ENCODE measurements around the gene MDH1B.

DNA sequence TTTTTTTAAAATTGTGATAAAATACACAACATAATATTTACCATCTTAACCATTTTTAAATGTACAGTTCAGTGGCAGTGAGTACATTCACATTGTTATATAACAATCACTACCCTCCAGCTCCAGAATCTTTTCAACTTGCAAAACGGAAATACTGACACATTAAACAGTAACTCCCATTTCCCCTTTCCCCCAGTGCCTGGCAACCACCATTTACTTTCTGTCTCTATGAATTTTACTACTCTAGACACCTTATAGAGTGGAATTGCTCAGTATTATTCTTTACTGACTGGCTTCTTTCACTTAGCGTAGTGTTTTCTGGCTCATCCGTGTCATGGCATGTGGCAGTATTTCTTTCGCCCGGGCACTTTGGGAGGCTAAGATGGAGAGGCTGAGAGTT, 32.9 kb upstream of the MDH1B start:
- TF ChIP-seq, protein P1, sequence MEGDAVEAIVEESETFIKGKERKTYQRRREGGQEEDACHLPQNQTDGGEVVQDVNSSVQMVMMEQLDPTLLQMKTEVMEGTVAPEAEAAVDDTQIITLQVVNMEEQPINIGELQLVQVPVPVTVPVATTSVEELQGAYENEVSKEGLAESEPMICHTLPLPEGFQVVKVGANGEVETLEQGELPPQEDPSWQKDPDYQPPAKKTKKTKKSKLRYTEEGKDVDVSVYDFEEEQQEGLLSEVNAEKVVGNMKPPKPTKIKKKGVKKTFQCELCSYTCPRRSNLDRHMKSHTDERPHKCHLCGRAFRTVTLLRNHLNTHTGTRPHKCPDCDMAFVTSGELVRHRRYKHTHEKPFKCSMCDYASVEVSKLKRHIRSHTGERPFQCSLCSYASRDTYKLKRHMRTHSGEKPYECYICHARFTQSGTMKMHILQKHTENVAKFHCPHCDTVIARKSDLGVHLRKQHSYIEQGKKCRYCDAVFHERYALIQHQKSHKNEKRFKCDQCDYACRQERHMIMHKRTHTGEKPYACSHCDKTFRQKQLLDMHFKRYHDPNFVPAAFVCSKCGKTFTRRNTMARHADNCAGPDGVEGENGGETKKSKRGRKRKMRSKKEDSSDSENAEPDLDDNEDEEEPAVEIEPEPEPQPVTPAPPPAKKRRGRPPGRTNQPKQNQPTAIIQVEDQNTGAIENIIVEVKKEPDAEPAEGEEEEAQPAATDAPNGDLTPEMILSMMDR (conservative IDR thresholded peaks at IDR 0.05; ENCODE audit: low read length) = no peak
- TF ChIP-seq EZH2phosphoT487 (IDR thresholded peaks at IDR 0.05; ENCODE audit: borderline replicate concordance) = no peak
